Tibial nerve (tissue), 4 donors: Measurements from ENCODE around the gene SEPTIN1.

Source experiments
- EP300 ChIP-seq, 2 donors: sonication (generic); formaldehyde crosslinking; IDR thresholded peaks; one replicate each; pipeline ENCODE4 v1.6.1; 2017; ENCODE audit warnings: antibody characterized with exemption in 2 of 2, mild to moderate bottlenecking in 1 of 2
- POLR2A ChIP-seq, 2 donors: fragments of 450-650 bp; IDR thresholded peaks; one replicate each; pipeline ENCODE4 v1.6.1; 2017; ENCODE audit warnings: antibody characterized with exemption in 2 of 2, mild to moderate bottlenecking in 2 of 2, moderate library complexity in 2 of 2
- TF ChIP-seq, protein P1 (sequence below), 5 experiments: fragments of 200-600 bp in 3 of 5; fragments of 450-650 bp in 2 of 5; sonication (generic) in 3 of 5; IDR thresholded peaks; one replicate each; pipeline ENCODE4 v1.5.1; 2016 to 2019; ENCODE audit warnings: antibody characterized with exemption in 5 of 5, mild to moderate bottlenecking in 3 of 5, moderate library complexity in 2 of 5

DNA sequence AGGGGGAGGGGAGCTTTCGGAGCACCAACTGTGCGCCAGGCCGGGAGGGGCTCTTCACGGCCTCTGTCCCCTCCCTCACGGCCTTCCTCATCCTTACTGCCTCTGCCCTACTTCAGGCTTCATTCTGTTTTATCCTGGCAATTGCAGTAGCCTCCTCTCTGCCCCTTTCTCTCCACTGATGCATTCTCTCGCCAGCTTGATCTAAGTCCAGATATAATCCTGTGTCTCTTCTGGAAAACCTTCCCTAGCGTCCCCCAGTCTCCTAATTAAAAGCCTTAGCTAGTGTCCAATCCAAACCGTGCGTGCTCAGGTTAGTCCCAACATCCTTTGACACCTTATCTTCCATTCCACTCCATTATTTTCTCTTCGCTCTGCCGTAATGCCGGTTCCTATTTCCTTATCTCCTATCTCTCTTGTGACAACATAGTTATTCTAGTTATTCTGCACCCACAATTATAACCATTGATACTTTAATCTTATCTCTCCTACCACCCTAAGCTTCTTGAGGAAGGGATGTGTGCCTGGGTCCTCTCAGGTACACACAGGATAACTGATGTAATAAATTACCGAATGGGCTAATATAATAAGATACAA lies 13.7 kb upstream of the SEPTIN1 start:
- TF ChIP-seq, protein P1, sequence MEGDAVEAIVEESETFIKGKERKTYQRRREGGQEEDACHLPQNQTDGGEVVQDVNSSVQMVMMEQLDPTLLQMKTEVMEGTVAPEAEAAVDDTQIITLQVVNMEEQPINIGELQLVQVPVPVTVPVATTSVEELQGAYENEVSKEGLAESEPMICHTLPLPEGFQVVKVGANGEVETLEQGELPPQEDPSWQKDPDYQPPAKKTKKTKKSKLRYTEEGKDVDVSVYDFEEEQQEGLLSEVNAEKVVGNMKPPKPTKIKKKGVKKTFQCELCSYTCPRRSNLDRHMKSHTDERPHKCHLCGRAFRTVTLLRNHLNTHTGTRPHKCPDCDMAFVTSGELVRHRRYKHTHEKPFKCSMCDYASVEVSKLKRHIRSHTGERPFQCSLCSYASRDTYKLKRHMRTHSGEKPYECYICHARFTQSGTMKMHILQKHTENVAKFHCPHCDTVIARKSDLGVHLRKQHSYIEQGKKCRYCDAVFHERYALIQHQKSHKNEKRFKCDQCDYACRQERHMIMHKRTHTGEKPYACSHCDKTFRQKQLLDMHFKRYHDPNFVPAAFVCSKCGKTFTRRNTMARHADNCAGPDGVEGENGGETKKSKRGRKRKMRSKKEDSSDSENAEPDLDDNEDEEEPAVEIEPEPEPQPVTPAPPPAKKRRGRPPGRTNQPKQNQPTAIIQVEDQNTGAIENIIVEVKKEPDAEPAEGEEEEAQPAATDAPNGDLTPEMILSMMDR (IDR thresholded peaks at IDR 0.05), result no peak
- TF ChIP-seq EP300 (IDR thresholded peaks at IDR 0.05) (no peak), POLR2A (IDR thresholded peaks at IDR 0.05) (no peak)
